Smooth muscle cell (in vitro differentiated cells): ENCODE data around the gene METTL16. TPM values are rescaled to one million over a fixed set of nuclear protein-coding genes. Genes with fewer than 3 reads are reported as not detected.
"Not testable (repeated sequence)": the region's sequence is repeated elsewhere in the genome, so short reads cannot be mapped to it uniquely, and the experiment has no call there.

ENCODE experiments used
- DNase-seq: peaks from one replicate; lab custom pipeline; 2025; ENCODE audit not compliant: unreplicated experiment; lab: John Stamatoyannopoulos, UW
- H2AFZ ChIP-seq: fragments of 200-600 bp; sonication (generic); 2 replicates; pipeline ENCODE4 v1.6.0; 2016; ENCODE audit warnings: antibody characterized with exemption, low read depth, mild to moderate bottlenecking
- H3F3A ChIP-seq: fragments of 200-600 bp; sonication (generic); 2 replicates; pipeline ENCODE4 v1.6.0; 2017; ENCODE audit warnings: antibody characterized with exemption, low read depth
- H3K27ac ChIP-seq: fragments of 200-600 bp; sonication (generic); 2 replicates; pipeline ENCODE4 v1.5.1; 2016; ENCODE audit warnings: low read depth, mild to moderate bottlenecking
- H3K27me3 ChIP-seq: fragments of 200-600 bp; sonication (generic); 2 replicates; pipeline ENCODE4 v1.6.1; 2016; ENCODE audit warnings: low read depth, mild to moderate bottlenecking
- H3K36me3 ChIP-seq: fragments of 200-600 bp; sonication (generic); 2 replicates; pipeline ENCODE4 v1.5.1; 2016; ENCODE audit warnings: low read depth
- H3K4me1 ChIP-seq: fragments of 200-600 bp; sonication (generic); 2 replicates; pipeline ENCODE4 v1.5.1; 2016; ENCODE audit warnings: low read depth
- H3K4me2 ChIP-seq: fragments of 200-600 bp; sonication (generic); 2 replicates; pipeline ENCODE4 v1.6.0; 2016; ENCODE audit warnings: mild to moderate bottlenecking
- H3K4me3 ChIP-seq: fragments of 200-600 bp; sonication (generic); 2 replicates; pipeline ENCODE4 v1.5.1; 2016; ENCODE audit warnings: mild to moderate bottlenecking
- H3K79me2 ChIP-seq: fragments of 200-600 bp; sonication (generic); 2 replicates; pipeline ENCODE4 v1.6.0; 2016; ENCODE audit warnings: low read depth, mild to moderate bottlenecking
- H3K9ac ChIP-seq: fragments of 200-600 bp; sonication (generic); 2 replicates; pipeline ENCODE4 v1.6.0; 2016; ENCODE audit warnings: low read depth
- H3K9me3 ChIP-seq: fragments of 200-600 bp; sonication (generic); replicated peaks from 2 replicates; pipeline ENCODE4 v1.5.1; 2016; ENCODE audit warnings: low read depth
- H4K20me1 ChIP-seq: fragments of 200-600 bp; sonication (generic); 2 replicates; pipeline ENCODE4 v1.6.0; 2016; ENCODE audit warnings: low read depth
- WGBS: methylation state at CpG from one replicate; pipeline ENCODE4 v1.1.7; 2016; ENCODE audit warnings: low lambda C conversion rate; 5-methylcytosine and 5-hydroxymethylcytosine counted together
- polyA plus RNA-seq: library from polyadenylated mRNA; unstranded; fragments of >200 nt; fragmentation: Nextera tagmentation; extraction: Ambion mirVana; gene quantifications from 2 replicates; pipeline ENCODE4 v1.2.1, GENCODE V29; 2016
- total RNA-seq: library from RNA; depleted of rRNA; stranded (reverse); fragments of >200 nt; gene quantifications from 2 replicates; pipeline ENCODE4 v1.2.3, GENCODE V29; 2014
- TF ChIP-seq, protein P1 (sequence below): fragments of 200-600 bp; sonication (generic); IDR thresholded peaks from 2 replicates; pipeline ENCODE4 v1.5.1; 2017; ENCODE audit warnings: borderline replicate concordance, mild to moderate bottlenecking, antibody characterized with exemption; ENCODE audit not compliant: insufficient read depth, poor library complexity, severe bottlenecking

METTL16 gene
- total and polyA plus RNA-seq, 2 experiments from 2014 or later, result 16.8 to 27.4 TPM

DNA sequence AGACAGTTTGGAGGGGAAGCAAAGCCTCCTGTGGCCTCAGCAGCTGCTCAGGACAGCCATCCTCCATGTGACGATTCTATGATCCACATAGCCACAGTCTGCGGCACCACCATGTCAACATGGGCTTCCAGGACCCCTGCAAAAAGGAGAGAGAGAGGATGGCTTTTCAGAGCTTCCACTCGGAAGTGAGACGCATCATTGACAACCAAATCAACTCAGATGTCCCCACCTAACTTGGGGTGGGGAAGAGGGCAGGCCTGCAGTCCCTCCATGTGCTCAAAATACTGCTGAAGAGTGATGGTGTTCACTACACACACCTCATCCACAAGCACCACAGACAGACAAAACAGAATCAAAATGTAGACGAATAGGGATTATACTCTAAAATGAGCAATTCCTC, 5.9 kb upstream of the METTL16 start:
- TF ChIP-seq, protein P1, sequence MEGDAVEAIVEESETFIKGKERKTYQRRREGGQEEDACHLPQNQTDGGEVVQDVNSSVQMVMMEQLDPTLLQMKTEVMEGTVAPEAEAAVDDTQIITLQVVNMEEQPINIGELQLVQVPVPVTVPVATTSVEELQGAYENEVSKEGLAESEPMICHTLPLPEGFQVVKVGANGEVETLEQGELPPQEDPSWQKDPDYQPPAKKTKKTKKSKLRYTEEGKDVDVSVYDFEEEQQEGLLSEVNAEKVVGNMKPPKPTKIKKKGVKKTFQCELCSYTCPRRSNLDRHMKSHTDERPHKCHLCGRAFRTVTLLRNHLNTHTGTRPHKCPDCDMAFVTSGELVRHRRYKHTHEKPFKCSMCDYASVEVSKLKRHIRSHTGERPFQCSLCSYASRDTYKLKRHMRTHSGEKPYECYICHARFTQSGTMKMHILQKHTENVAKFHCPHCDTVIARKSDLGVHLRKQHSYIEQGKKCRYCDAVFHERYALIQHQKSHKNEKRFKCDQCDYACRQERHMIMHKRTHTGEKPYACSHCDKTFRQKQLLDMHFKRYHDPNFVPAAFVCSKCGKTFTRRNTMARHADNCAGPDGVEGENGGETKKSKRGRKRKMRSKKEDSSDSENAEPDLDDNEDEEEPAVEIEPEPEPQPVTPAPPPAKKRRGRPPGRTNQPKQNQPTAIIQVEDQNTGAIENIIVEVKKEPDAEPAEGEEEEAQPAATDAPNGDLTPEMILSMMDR, result no peak
- Histone ChIP-seq H3K9ac (no peak overlapping the region), H4K20me1 (no peaks in the 10 kb centered on the region), H3K27ac (no peak overlapping the region), H3F3A (no peaks in the 10 kb centered on the region), H2AFZ (no peak overlapping the region), H3K4me2 (no peak overlapping the region), H3K36me3 (no peaks in the 10 kb centered on the region), H3K79me2 (no peaks in the 10 kb centered on the region), H3K27me3 (no peaks in the 10 kb centered on the region), H3K9me3 (no peaks in the 10 kb centered on the region), H3K4me3 (no peak overlapping the region), H3K4me1 (no peaks in the 10 kb centered on the region)
- 90% methylated on average over 5 of the region's 5 CpGs for WGBS
- DNase-seq, result no peak

DNA sequence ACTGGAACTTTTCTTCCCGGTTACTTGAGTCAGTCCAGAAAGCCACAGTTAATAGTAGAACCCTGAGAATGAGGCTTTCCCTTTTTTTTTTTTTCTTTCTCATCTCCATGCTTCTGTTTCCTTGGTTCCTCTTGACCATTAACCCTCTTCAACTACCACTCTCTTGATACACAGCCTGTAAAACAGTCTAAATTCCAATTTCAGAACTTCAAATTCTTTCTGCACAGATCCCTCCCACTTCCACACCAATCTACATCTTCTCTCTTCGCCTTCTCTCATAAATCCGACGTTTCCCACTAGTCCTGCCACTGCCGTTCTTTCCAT, 588 bp downstream of the METTL16 start:
- TF ChIP-seq, protein P1, result no peak
- DNase-seq, result no peak

DNA sequence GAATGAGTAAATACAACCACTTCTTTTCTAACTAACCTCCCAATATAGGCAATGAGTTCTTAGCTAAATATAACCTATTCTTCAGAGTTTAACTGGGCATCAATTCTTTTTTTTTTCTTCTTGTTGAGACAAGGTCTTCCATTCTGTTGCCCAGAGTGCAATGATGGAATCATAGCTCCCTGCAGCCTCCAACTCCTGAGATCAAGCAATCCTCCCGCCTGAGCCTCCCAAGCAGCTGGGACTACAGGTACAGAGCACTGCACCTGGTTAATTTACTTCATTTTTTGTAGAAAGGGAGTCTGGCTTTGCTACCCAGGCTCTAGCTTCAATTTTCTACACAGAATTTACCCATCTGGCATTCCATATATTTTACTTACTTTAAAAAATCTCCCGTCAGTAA, 1.1 kb downstream of the METTL16 start:
- peak overlapping the region; percentile 67 for H3K4me3 ChIP-seq
- peak overlapping the region; percentile 98 for H3K27ac ChIP-seq
- peak overlapping the region; percentile 96 for H3K9ac ChIP-seq
- no peak for DNase-seq
- H3K27me3 ChIP-seq, result no peaks in the 10 kb centered on the region
- H3K4me1 ChIP-seq, result peaks cover 8% of the 10 kb centered on the region
- H3K36me3 ChIP-seq, result no peaks in the 10 kb centered on the region
- WGBS, result 59% methylated on average over 2 of the region's 2 CpGs
- H3F3A ChIP-seq, result peaks cover 14% of the 10 kb centered on the region
- H3K79me2 ChIP-seq, result peaks cover 34% of the 10 kb centered on the region
- H3K4me2 ChIP-seq, result peak overlapping the region; percentile 92
- H4K20me1 ChIP-seq, result peaks cover 4% of the 10 kb centered on the region
- H2AFZ ChIP-seq, result peak overlapping the region; percentile 93
- H3K9me3 ChIP-seq, result no peaks in the 10 kb centered on the region
- TF ChIP-seq, protein P1, result no peak

More for the DNA sequence above, 588 bp downstream of the METTL16 start:
- H3K9ac ChIP-seq, result peak overlapping the region; percentile 96
- no peaks in the 10 kb centered on the region for H4K20me1 ChIP-seq
- no peaks in the 10 kb centered on the region for H3K27me3 ChIP-seq
- peaks cover 30% of the 10 kb centered on the region for H3K79me2 ChIP-seq
- no peaks in the 10 kb centered on the region for H3K36me3 ChIP-seq
- H2AFZ ChIP-seq, result peak overlapping the region; percentile 93
- no peaks in the 10 kb centered on the region for H3K9me3 ChIP-seq
- peak overlapping the region; percentile 67 for H3K4me3 ChIP-seq
- H3K4me2 ChIP-seq, result peak overlapping the region; percentile 92
- WGBS, result 2% methylated on average over 5 of the region's 5 CpGs
- peak overlapping the region; percentile 98 for H3K27ac ChIP-seq
- peaks cover 14% of the 10 kb centered on the region for H3F3A ChIP-seq
- H3K4me1 ChIP-seq, result peaks cover 8% of the 10 kb centered on the region

DNA sequence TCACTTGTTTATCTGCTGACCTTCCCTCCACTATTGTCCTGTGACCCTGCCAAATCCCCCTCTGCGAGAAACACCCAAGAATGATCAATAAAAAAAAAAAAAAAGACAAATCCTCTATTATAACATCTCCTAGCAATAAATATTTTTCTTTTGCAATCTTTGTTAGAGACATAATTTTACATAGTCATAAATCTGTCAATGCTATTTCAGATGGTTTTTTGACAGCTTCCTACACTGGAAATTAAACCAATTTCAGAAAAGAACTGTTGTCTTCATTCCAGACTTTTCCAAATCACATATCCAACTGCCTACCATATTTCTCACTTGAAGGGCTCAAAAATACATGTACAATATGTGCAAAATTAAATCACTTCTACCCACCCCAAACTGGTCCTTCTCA, 3.7 kb downstream of the METTL16 start:
- 89% methylated on average over 1 of the region's 1 CpG for WGBS
- Histone ChIP-seq H3K9me3 (no peaks in the 10 kb centered on the region), H3K79me2 (peaks cover 57% of the 10 kb centered on the region), H3K36me3 (no peaks in the 10 kb centered on the region), H3K27ac (no peak overlapping the region), H4K20me1 (peaks cover 8% of the 10 kb centered on the region), H3K9ac (no peak overlapping the region), H3K4me3 (no peak overlapping the region), H3F3A (peaks cover 14% of the 10 kb centered on the region), H3K4me1 (peaks cover 8% of the 10 kb centered on the region), H2AFZ (no peak overlapping the region), H3K27me3 (no peaks in the 10 kb centered on the region), H3K4me2 (no peak overlapping the region)
- no peak for DNase-seq
- TF ChIP-seq, protein P1, result no peak

DNA sequence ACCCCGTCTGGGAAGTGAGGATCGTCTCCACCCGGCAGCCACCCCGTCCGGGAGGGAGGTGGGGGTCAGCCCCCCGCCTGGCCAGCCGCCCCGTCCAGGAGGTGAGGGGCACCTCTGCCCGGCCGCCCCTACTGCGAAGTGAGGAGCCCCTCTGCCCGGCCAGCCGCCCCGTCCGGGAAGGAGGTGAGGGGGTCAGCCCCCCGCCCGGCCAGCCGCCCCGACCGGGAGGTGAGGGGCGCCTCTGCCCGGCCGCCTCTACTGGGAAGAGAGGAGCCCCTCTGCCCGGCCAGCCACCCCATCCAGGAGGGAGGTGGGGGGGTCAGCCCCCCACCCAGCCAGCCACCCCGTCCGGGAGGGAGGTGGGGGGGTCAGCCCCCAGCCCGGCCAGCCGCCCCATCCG, 4.7 kb downstream of the METTL16 start:
- H2AFZ ChIP-seq, H3K27ac ChIP-seq, H3K36me3 ChIP-seq, H3K27me3 ChIP-seq, H3K4me2 ChIP-seq, DNase-seq, H3K4me1 ChIP-seq, H3K9ac ChIP-seq, H3K9me3 ChIP-seq, H3K4me3 ChIP-seq: not testable (repeated sequence)
- 97% methylated on average over 5 of the region's 29 CpGs for WGBS
- Histone ChIP-seq H3K79me2 (peaks cover 67% of the 10 kb centered on the region), H4K20me1 (peaks cover 18% of the 10 kb centered on the region), H3F3A (peaks cover 14% of the 10 kb centered on the region)
